ENCODE results near the gene PLA2G2C.

The PLA2G2C gene

GRCh38 chr1:20183616-20184271 lies 2.6 kb downstream of the PLA2G2C start:
- no peak for DNase-seq (ENCODE audit: low spot score)

GRCh38 chr1:20183035-20183434 lies 3.3 kb downstream of the PLA2G2C start:
- DNase-seq (ENCODE audit: low spot score): no peak

- no peak for DNase-seq (ENCODE audit: low spot score)
These were observed 3.9 kb downstream of the PLA2G2C start for GRCh38 chr1:20182415-20182814.

- no peak for DNase-seq (ENCODE audit: low spot score)
These were observed 5.5 kb downstream of the PLA2G2C start for GRCh38 chr1:20180844-20181207.

- DNase-seq (ENCODE audit: low spot score): no peak
These were observed 6.0 kb downstream of the PLA2G2C start for GRCh38 chr1:20180129-20180843.

GRCh38 chr1:20179371-20180128 lies 6.8 kb downstream of the PLA2G2C start:
- DNase-seq (ENCODE audit: low spot score): no peak

- DNase-seq (ENCODE audit: low spot score): no peak
These were observed 7.5 kb downstream of the PLA2G2C start for GRCh38 chr1:20178634-20179370.

- DNase-seq (ENCODE audit: low spot score): no peak
These were observed 11.2 kb downstream of the PLA2G2C start for GRCh38 chr1:20174937-20175666.

- no peak for DNase-seq (ENCODE audit: low spot score)
These were observed 14.2 kb downstream of the PLA2G2C start for GRCh38 chr1:20172033-20172590.

GRCh38 chr1:20169932-20170331 lies 16.4 kb downstream of the PLA2G2C start:
- DNase-seq (ENCODE audit: low spot score): no peak

- no peak for DNase-seq (ENCODE audit: low spot score)
These were observed 17.5 kb downstream of the PLA2G2C start for GRCh38 chr1:20168564-20169491.

- no peak for DNase-seq (ENCODE audit: low spot score)
These were observed 19.2 kb downstream of the PLA2G2C start for GRCh38 chr1:20167126-20167525.

- no peak for DNase-seq (ENCODE audit: low spot score)
These were observed 20.3 kb downstream of the PLA2G2C start for GRCh38 chr1:20166051-20166450.

- DNase-seq (ENCODE audit: low spot score): no peak
These were observed 20.8 kb downstream of the PLA2G2C start for GRCh38 chr1:20165522-20165951.

GRCh38 chr1:20164694-20165202 lies 21.6 kb downstream of the PLA2G2C start:
- DNase-seq (ENCODE audit: low spot score): no peak

- DNase-seq (ENCODE audit: low spot score): no peak
These were observed 26.3 kb downstream of the PLA2G2C start for GRCh38 chr1:20160034-20160433.

- DNase-seq (ENCODE audit: low spot score): no peak
These were observed 27.8 kb downstream of the PLA2G2C start for GRCh38 chr1:20158358-20159070.

GRCh38 chr1:20154301-20154831 lies 32.0 kb downstream of the PLA2G2C start:
- DNase-seq (ENCODE audit: low spot score): no peak

- DNase-seq (ENCODE audit: low spot score): no peak
These were observed 33.3 kb downstream of the PLA2G2C start for GRCh38 chr1:20153000-20153418.
